H1 (cell line): ENCODE results near the gene PDZD2. TPM values are rescaled to one million over a fixed set of nuclear protein-coding genes. Genes with fewer than 3 reads are reported as not detected.

Source experiments
- CTCF ChIA-PET: fragments of 300-600 bp; sonication (Branson Sonifier 250); formaldehyde crosslinking; loops from one replicate; lab custom pipeline; 2021; ENCODE audit not compliant: partially characterized antibody; lab: Charles Lee
- POLR2A ChIA-PET: fragments of 300-600 bp; sonication (Branson Sonifier 250); formaldehyde crosslinking; loops from one replicate; lab custom pipeline; 2021; ENCODE audit warnings: inconsistent platforms; ENCODE audit not compliant: partially characterized antibody; lab: Charles Lee
- DNase-seq, 2 experiments: peaks; one replicate each; pipeline versions ENCODE4 v3.0.0 to v3.0.0-alpha.2; 2010 to 2022; ENCODE audit warnings: low spot score in 2 of 2, low read depth in 1 of 2, mixed read lengths in 1 of 2
- FAIRE-seq: peaks from 2 replicates; lab custom pipeline; 2011; peaks lifted over from hg19 to GRCh38; lab: Jason Lieb, UNC
- H2AFZ ChIP-seq: 2 replicates; pipeline ENCODE4 v1.8.1; 2012; ENCODE audit warnings: low read length, inconsistent platforms
- H2AK5ac ChIP-seq: 2 replicates; pipeline ENCODE4 v1.6.1; 2013; ENCODE audit warnings: low read depth, low read length
- H2BK120ac ChIP-seq: replicated peaks from 2 replicates; pipeline ENCODE3; 2013; ENCODE audit warnings: low read depth, low read length, inconsistent platforms
- H2BK12ac ChIP-seq: 2 replicates; pipeline ENCODE4 v1.6.1; 2013; ENCODE audit warnings: low read depth, low read length
- H2BK15ac ChIP-seq: 2 replicates; pipeline ENCODE4 v1.6.1; 2013; ENCODE audit warnings: low read length
- H2BK20ac ChIP-seq: 2 replicates; pipeline ENCODE4 v1.6.1; 2013; ENCODE audit warnings: low read length
- H2BK5ac ChIP-seq: 2 replicates; pipeline ENCODE4 v1.6.1; 2013; ENCODE audit warnings: low read depth, low read length
- H3K14ac ChIP-seq: 2 replicates; pipeline ENCODE4 v1.6.1; 2013; ENCODE audit warnings: inconsistent platforms; ENCODE audit not compliant: insufficient read length
- H3K18ac ChIP-seq: 2 replicates; pipeline ENCODE4 v1.6.1; 2013; ENCODE audit warnings: low read length; ENCODE audit errors: extremely low read depth
- H3K23ac ChIP-seq: 2 replicates; pipeline ENCODE4 v1.6.1; 2013; ENCODE audit warnings: inconsistent platforms; ENCODE audit not compliant: insufficient read length
- H3K23me2 ChIP-seq: 2 replicates; pipeline ENCODE4 v1.6.1; 2013; ENCODE audit warnings: low read depth, low read length
- H3K27ac ChIP-seq: 2 replicates; pipeline ENCODE4 v1.6.1; 2011; ENCODE audit warnings: low read depth, low read length, inconsistent platforms
- H3K27me3 ChIP-seq, 4 experiments: replicated peaks in 1 of 4; 1 replicate in 1 of 4; 2 replicates in 3 of 4; pipeline versions ENCODE4 v1.6.1 to v1.8.1; 2011 to 2013; ENCODE audit warnings: low read length in 3 of 4, mild to moderate bottlenecking in 3 of 4, inconsistent platforms in 2 of 4, mixed read lengths in 2 of 4, moderate library complexity in 1 of 4; ENCODE audit not compliant: control insufficient read depth in 3 of 4, insufficient read depth in 3 of 4; ENCODE audit errors: extremely low read depth in 1 of 4
- H3K36me3 ChIP-seq, 4 experiments: 2 replicates each; pipeline versions ENCODE4 v1.6.1 to v1.8.1; 2011 to 2013; ENCODE audit warnings: mild to moderate bottlenecking in 4 of 4, low read length in 3 of 4, moderate library complexity in 2 of 4, control low read depth in 1 of 4, inconsistent platforms in 1 of 4; ENCODE audit not compliant: insufficient read depth in 4 of 4, control insufficient read depth in 2 of 4
- H3K4ac ChIP-seq: replicated peaks from 2 replicates; pipeline ENCODE3; 2013; ENCODE audit warnings: low read length, low read depth, mixed read lengths, inconsistent platforms; ENCODE audit not compliant: insufficient read length
- H3K4me1 ChIP-seq, 4 experiments: replicated peaks in 1 of 4; 1 replicate in 1 of 4; 2 replicates in 3 of 4; pipeline versions ENCODE4 v1.6.1 to v1.8.1; 2011 to 2013; ENCODE audit warnings: low read length in 3 of 4, inconsistent platforms in 2 of 4, mixed read lengths in 1 of 4; ENCODE audit not compliant: insufficient read depth in 4 of 4, control insufficient read depth in 3 of 4
- H3K4me2 ChIP-seq, 2 experiments: 2 replicates each; pipeline versions ENCODE4 v1.6.1 to v1.8.1; 2011 to 2013; ENCODE audit warnings: low read depth in 2 of 2, low read length in 2 of 2, control low read depth in 1 of 2, inconsistent platforms in 1 of 2, mild to moderate bottlenecking in 1 of 2; ENCODE audit not compliant: insufficient read depth in 1 of 2
- H3K4me3 ChIP-seq, 4 experiments: fragments of 200-600, 300-600 bp in 1 of 4; sonication (generic), shearing (Covaris generic), sonication (Bioruptor Twin) in 1 of 4; 2 replicates each; pipeline versions ENCODE4 v1.5.1 to v1.8.1; 2011 to 2016; ENCODE audit warnings: low read length in 4 of 4, low read depth in 3 of 4, control low read depth in 2 of 4, inconsistent platforms in 2 of 4, mild to moderate bottlenecking in 2 of 4, mixed read lengths in 1 of 4, moderate library complexity in 1 of 4; ENCODE audit not compliant: insufficient read depth in 2 of 4; ENCODE audit errors: extremely low read depth in 1 of 4
- H3K56ac ChIP-seq: replicated peaks from 2 replicates; pipeline ENCODE3; 2013; ENCODE audit warnings: low read depth, mild to moderate bottlenecking, mixed read lengths, low read length, inconsistent platforms; ENCODE audit not compliant: insufficient read length
- H3K79me1 ChIP-seq: 2 replicates; pipeline ENCODE4 v1.6.1; 2013; ENCODE audit warnings: low read depth, low read length, control low read depth
- H3K79me2 ChIP-seq, 2 experiments: 2 replicates each; pipeline versions ENCODE4 v1.6.1 to v1.8.1; 2012 to 2013; ENCODE audit warnings: low read length in 2 of 2, mild to moderate bottlenecking in 2 of 2, inconsistent platforms in 1 of 2; ENCODE audit not compliant: insufficient read depth in 2 of 2, control insufficient read depth in 1 of 2
- H3K9ac ChIP-seq, 4 experiments: replicated peaks in 1 of 4; 1 replicate in 1 of 4; 2 replicates in 3 of 4; pipeline versions ENCODE4 v1.6.1 to v1.8.1; 2011 to 2013; ENCODE audit warnings: low read depth in 3 of 4, low read length in 3 of 4, control low read depth in 2 of 4, mild to moderate bottlenecking in 2 of 4, moderate library complexity in 2 of 4, inconsistent platforms in 1 of 4; ENCODE audit errors: extremely low read depth in 1 of 4
- H3K9me3 ChIP-seq, 2 experiments: 2 replicates each; pipeline versions ENCODE4 v1.6.1 to v1.8.1; 2012 to 2013; ENCODE audit warnings: mild to moderate bottlenecking in 2 of 2, moderate library complexity in 2 of 2, control low read depth in 1 of 2, inconsistent platforms in 1 of 2, low read depth in 1 of 2, low read length in 1 of 2, mixed read lengths in 1 of 2; ENCODE audit not compliant: insufficient read depth in 2 of 2
- H4K20me1 ChIP-seq, 2 experiments: replicated peaks in 1 of 2; 2 replicates each; pipeline versions ENCODE3 to v1.8.1; 2011 to 2013; ENCODE audit warnings: inconsistent platforms in 2 of 2, low read length in 2 of 2, mild to moderate bottlenecking in 1 of 2; ENCODE audit not compliant: insufficient read depth in 2 of 2, control insufficient read depth in 1 of 2
- H4K5ac ChIP-seq: 2 replicates; pipeline ENCODE4 v1.6.1; 2013; ENCODE audit warnings: low read length, low read depth, mixed read lengths, inconsistent platforms; ENCODE audit not compliant: insufficient read length
- H4K8ac ChIP-seq: 2 replicates; pipeline ENCODE4 v1.8.0; 2013; ENCODE audit warnings: mild to moderate bottlenecking, moderate library complexity, low read length, inconsistent platforms; ENCODE audit not compliant: insufficient read depth; ENCODE audit errors: extremely low read depth
- H4K91ac ChIP-seq: replicated peaks from 2 replicates; pipeline ENCODE3; 2013; ENCODE audit warnings: low read length, mixed read lengths, inconsistent platforms; ENCODE audit not compliant: insufficient read length
- ATF3 ChIP-seq: IDR thresholded peaks from 2 replicates; pipeline ENCODE4 v1.6.1; 2011; ENCODE audit warnings: low read depth, mild to moderate bottlenecking, low read length; ENCODE audit not compliant: insufficient read depth
- SUZ12 ChIP-seq: fragments of 200-600 bp; sonication (generic); IDR thresholded peaks from 2 replicates; pipeline ENCODE4 v1.6.1; 2012; ENCODE audit warnings: mild to moderate bottlenecking, inconsistent platforms, low read length, moderate library complexity, mixed read lengths
- TAF1 ChIP-seq: IDR thresholded peaks from 2 replicates; pipeline ENCODE4 v1.6.1; 2011; ENCODE audit warnings: mild to moderate bottlenecking, low read depth, low read length
- WGBS, 2 experiments: shearing (Covaris generic) in 1 of 2; methylation state at CpG; one replicate each; pipeline versions ENCODE4 v1.1.6 to v1.1.7; 2013 to 2015; ENCODE audit warnings: low lambda C conversion rate in 2 of 2, mixed read lengths in 2 of 2, inconsistent platforms in 1 of 2, low coverage in 1 of 2, missing lambda C conversion rate in 1 of 2; ENCODE audit not compliant: insufficient replicate concordance in 2 of 2, insufficient coverage in 1 of 2, insufficient read length in 1 of 2; ENCODE audit errors: extremely low coverage in 1 of 2, missing lambda C conversion rate in 1 of 2; 5-methylcytosine and 5-hydroxymethylcytosine counted together
- polyA plus RNA-seq, 7 experiments: library from polyadenylated mRNA; depleted of rRNA in 3 of 7; stranded (reverse) in 5 of 7; unstranded in 2 of 7; fragments of >200 nt in 5 of 7; fragments of 200-250 nt in 2 of 7; gene quantifications; 1 replicate in 5 of 7; 2 replicates in 1 of 7; 4 replicates in 1 of 7; pipeline versions ENCODE4 v1.2.1 to v1.2.3, GENCODE V29; 2011 to 2013; ENCODE audit warnings: missing spikeins in 2 of 7, mixed read lengths in 2 of 7
- total RNA-seq: library from RNA; stranded (reverse); fragmentation: NEBNext Ultra II Directional; extraction: Animal tissue kit (Norgen Biotek cat#: 25700); gene quantifications from 2 replicates; pipeline ENCODE4 v1.2.1, GENCODE V29; 2021

The PDZD2 gene
- total and polyA plus RNA-seq, 2 of the 8 experiments (the other 6 are each of a cell fraction or from before 2014, with no cell fraction given) = 1.2 to 6.8 TPM

- Histone ChIP-seq H3K4me1 (no peaks in the 10 kb centered on the region), H3K4me3 (no peak overlapping the region), H3K27ac (no peak overlapping the region), H3K36me3 (no peaks in the 10 kb centered on the region), H3K4ac (no peak overlapping the region), H4K20me1 (no peaks in the 10 kb centered on the region), H3K4me2 (no peak overlapping the region), H3K23me2 (no peaks in the 10 kb centered on the region), H3K56ac (no peak overlapping the region), H4K8ac (no peak overlapping the region), H4K5ac (no peak overlapping the region), H2BK20ac (no peak overlapping the region), H3K23ac (no peak overlapping the region), H3K27me3 (no peaks in the 10 kb centered on the region), H4K91ac (no peak overlapping the region), H2BK12ac (no peak overlapping the region), H3K9ac (no peak overlapping the region), H2AK5ac (no peak overlapping the region), H3K79me1 (no peaks in the 10 kb centered on the region), H2BK5ac (no peak overlapping the region), H3K18ac (no peak overlapping the region), H3K9me3 (no peaks in the 10 kb centered on the region), H2BK120ac (no peak overlapping the region), H3K79me2 (no peaks in the 10 kb centered on the region), H2BK15ac (no peak overlapping the region), H2AFZ (no peak overlapping the region), H3K14ac (no peak overlapping the region)
- CTCF ChIA-PET = interaction anchor here (0.9 to 2.2 kb wide), 5 partner anchors 9 to 182 kb away, joined by 3 to 7 read pairs (median 6); partner anchors contain the start of gene PDZD2
- no peak for DNase-seq
- no peak for FAIRE-seq
- POLR2A ChIA-PET = no interaction called here
- WGBS, 2 experiments = 84% methylated on average over 11 of the region's 11 CpGs; no CpG with 5 or more reads in 1 of the 2 experiments
- TF ChIP-seq TAF1 (no peak), SUZ12 (no peak), ATF3 (no peak)
These were observed 12.2 kb upstream of the PDZD2 start for GRCh38 chr5:31626604-31627234.
